ENCODE results near the gene LAMB4. TPM values are rescaled to one million over a fixed set of nuclear protein-coding genes. Genes with fewer than 3 reads are reported as not detected.

The LAMB4 gene
- total and polyA plus RNA-seq, 7 experiments from 2014 or later = 0.17 TPM; not detected in 6

GRCh38 chr7:108067844-108068243 lies 62.3 kb downstream of the LAMB4 start:
- DNase-seq = no peak
- Histone ChIP-seq H3K27ac (ENCODE audit: low read depth, low read length) (no peak overlapping the region), H3K27me3 (ENCODE audit: control insufficient read depth in 2 of 2, insufficient read depth in 2 of 2, low read length in 2 of 2) (no peaks in the 10 kb centered on the region), H3K36me3 (ENCODE audit: control insufficient read depth in 2 of 3, insufficient read depth in 3 of 3, low read length in 3 of 3) (no peaks in the 10 kb centered on the region), H3K9me3 (ENCODE audit: control insufficient read depth in 2 of 3, low read length in 3 of 3) (no peaks in the 10 kb centered on the region), H3K4me3 (ENCODE audit: low read length) (no peak overlapping the region), H3K4me1 (ENCODE audit: control insufficient read depth in 2 of 2, insufficient read depth in 2 of 2, low read length in 2 of 2) (no peaks in the 10 kb centered on the region)
- H3K4me3 Mint-ChIP-seq = no peak overlapping the region
- no peak overlapping the region for H3K27ac Mint-ChIP-seq
- no peaks in the 10 kb centered on the region for H3K4me1 Mint-ChIP-seq
- H3K36me3 Mint-ChIP-seq = no peaks in the 10 kb centered on the region
- intact Hi-C loops (cut with micrococcal nuclease) = no loop called here
- no peak for ATAC-seq
- CTCF ChIA-PET = no interaction called here
- POLR2A ChIA-PET = no interaction called here
- peaks cover 0 to 21% (median 0%) of the 10 kb centered on the region in 5 donors for H3K27me3 Mint-ChIP-seq
- no peaks in the 10 kb centered on the region for H3K9me3 Mint-ChIP-seq

DNA sequence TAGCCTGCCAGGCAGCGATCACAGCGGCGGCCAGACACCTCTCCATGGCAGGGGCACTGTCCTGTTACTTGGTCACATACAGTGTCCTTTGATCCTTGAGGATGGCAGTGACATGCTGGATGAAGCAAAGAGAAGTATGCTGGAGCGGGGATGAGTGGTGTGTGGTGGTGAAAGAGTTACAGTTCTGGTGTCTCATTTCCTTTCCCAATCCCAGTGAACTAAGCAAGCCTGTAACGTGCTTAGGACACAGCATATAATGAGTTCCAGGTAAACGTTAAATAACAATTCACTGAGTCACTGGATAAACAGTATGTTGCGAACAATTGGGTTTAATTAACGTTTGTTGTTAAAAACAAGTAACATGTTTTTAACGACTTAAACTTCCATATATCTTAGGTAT lies 63.7 kb downstream of the LAMB4 start:
- Mint-ChIP-seq H3K36me3 (no peaks in the 10 kb centered on the region), H3K27me3 (peaks cover 0 to 17% (median 0%) of the 10 kb centered on the region in 5 donors), H3K4me1 (no peaks in the 10 kb centered on the region), H3K4me3 (no peak overlapping the region), H3K9me3 (no peaks in the 10 kb centered on the region), H3K27ac (no peak overlapping the region)
- Histone ChIP-seq H3K27ac (ENCODE audit: low read depth, low read length) (no peak overlapping the region), H3K36me3 (ENCODE audit: control insufficient read depth in 2 of 3, insufficient read depth in 3 of 3, low read length in 3 of 3) (no peaks in the 10 kb centered on the region), H3K4me1 (ENCODE audit: control insufficient read depth in 2 of 2, insufficient read depth in 2 of 2, low read length in 2 of 2) (no peaks in the 10 kb centered on the region), H3K4me3 (ENCODE audit: low read length) (no peak overlapping the region), H3K9me3 (ENCODE audit: control insufficient read depth in 2 of 3, low read length in 3 of 3) (no peaks in the 10 kb centered on the region), H3K27me3 (ENCODE audit: control insufficient read depth in 2 of 2, insufficient read depth in 2 of 2, low read length in 2 of 2) (no peaks in the 10 kb centered on the region)
- ChIA-PET POLR2A (no interaction called here), CTCF (interaction anchor here (0.6 kb wide), 1 partner anchor 10 kb away, joined by 4 read pairs; no protein-coding TSS in a partner anchor)
- ATAC-seq = no peak
- intact Hi-C loops (cut with micrococcal nuclease) = no loop called here
- DNase-seq = no peak

GRCh38 chr7:108063520-108063933 lies 66.6 kb downstream of the LAMB4 start:
- no peak overlapping the region for H3K4me3 ChIP-seq (ENCODE audit: low read length)
- no peak for ATAC-seq
- no peaks in the 10 kb centered on the region for H3K9me3 ChIP-seq (ENCODE audit: control insufficient read depth in 2 of 3, low read length in 3 of 3)
- no peak for DNase-seq
- POLR2A ChIA-PET = no interaction called here
- peaks cover 0 to 9% (median 0%) of the 10 kb centered on the region in 5 donors for H3K27me3 Mint-ChIP-seq
- H3K27ac Mint-ChIP-seq = no peak overlapping the region
- no peaks in the 10 kb centered on the region for H3K36me3 ChIP-seq (ENCODE audit: control insufficient read depth in 2 of 3, insufficient read depth in 3 of 3, low read length in 3 of 3)
- H3K4me1 Mint-ChIP-seq = no peaks in the 10 kb centered on the region
- H3K9me3 Mint-ChIP-seq = no peaks in the 10 kb centered on the region
- intact Hi-C loops (cut with micrococcal nuclease) = no loop called here
- no peaks in the 10 kb centered on the region for H3K27me3 ChIP-seq (ENCODE audit: control insufficient read depth in 2 of 2, insufficient read depth in 2 of 2, low read length in 2 of 2)
- CTCF ChIA-PET = no interaction called here
- no peak overlapping the region for H3K27ac ChIP-seq (ENCODE audit: low read depth, low read length)
- H3K4me3 Mint-ChIP-seq = no peak overlapping the region
- no peaks in the 10 kb centered on the region for H3K36me3 Mint-ChIP-seq
- no peaks in the 10 kb centered on the region for H3K4me1 ChIP-seq (ENCODE audit: control insufficient read depth in 2 of 2, insufficient read depth in 2 of 2, low read length in 2 of 2)

DNA sequence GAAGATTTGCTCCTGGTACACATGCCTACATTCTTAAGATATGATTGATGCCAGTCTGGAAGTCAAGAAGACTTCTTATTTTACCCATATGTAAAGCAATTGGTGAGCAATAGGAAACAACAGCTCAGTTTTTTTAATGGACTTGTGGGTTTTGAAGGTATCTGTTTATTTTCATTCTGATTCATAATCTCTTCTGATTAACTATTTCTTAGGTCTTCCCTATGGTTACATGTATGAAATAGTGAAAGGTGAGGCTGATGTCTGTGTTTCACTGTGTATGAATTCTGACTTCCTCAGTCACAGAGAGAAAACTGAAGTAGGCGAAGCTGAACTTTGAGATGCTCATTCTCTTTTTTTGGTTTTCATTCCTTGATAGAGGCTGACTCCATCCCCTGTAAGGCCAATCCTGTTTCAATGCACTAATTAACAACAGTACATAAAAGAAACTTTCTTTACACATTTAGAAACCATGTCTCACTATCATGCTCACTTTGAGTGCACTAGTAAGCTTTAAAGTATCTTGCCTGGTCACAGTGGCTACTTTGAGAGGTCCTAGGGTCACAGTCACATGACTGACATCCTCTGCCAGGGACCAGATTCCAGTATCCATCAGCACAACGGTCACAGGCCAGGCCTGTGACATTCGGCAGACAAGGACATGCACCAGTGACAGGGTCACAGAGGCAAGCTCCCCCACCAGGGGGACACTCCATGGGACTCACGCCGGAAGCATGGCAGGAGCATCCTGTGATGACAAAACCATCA lies 67.7 kb downstream of the LAMB4 start:
- DNase-seq (no peak), ATAC-seq (no peak)
- H3K36me3 Mint-ChIP-seq = no peaks in the 10 kb centered on the region
- H3K4me1 Mint-ChIP-seq = no peaks in the 10 kb centered on the region
- CTCF ChIA-PET = no interaction called here
- H3K9me3 Mint-ChIP-seq = no peaks in the 10 kb centered on the region
- POLR2A ChIA-PET = no interaction called here
- no peak overlapping the region for H3K27ac Mint-ChIP-seq
- Histone ChIP-seq H3K27me3 (ENCODE audit: control insufficient read depth in 2 of 2, insufficient read depth in 2 of 2, low read length in 2 of 2) (no peaks in the 10 kb centered on the region), H3K27ac (ENCODE audit: low read depth, low read length) (no peak overlapping the region), H3K9me3 (ENCODE audit: control insufficient read depth in 2 of 3, low read length in 3 of 3) (no peaks in the 10 kb centered on the region), H3K36me3 (ENCODE audit: control insufficient read depth in 2 of 3, insufficient read depth in 3 of 3, low read length in 3 of 3) (no peaks in the 10 kb centered on the region), H3K4me3 (ENCODE audit: low read length) (no peak overlapping the region), H3K4me1 (ENCODE audit: control insufficient read depth in 2 of 2, insufficient read depth in 2 of 2, low read length in 2 of 2) (no peaks in the 10 kb centered on the region)
- H3K4me3 Mint-ChIP-seq = no peak overlapping the region
- intact Hi-C loops (cut with micrococcal nuclease) = no loop called here
- H3K27me3 Mint-ChIP-seq = peaks cover 0 to 5% (median 0%) of the 10 kb centered on the region in 5 donors

- no peaks in the 10 kb centered on the region for H3K27me3 ChIP-seq (ENCODE audit: control insufficient read depth in 2 of 2, insufficient read depth in 2 of 2, low read length in 2 of 2)
- H3K36me3 ChIP-seq (ENCODE audit: control insufficient read depth in 2 of 3, insufficient read depth in 3 of 3, low read length in 3 of 3) = no peaks in the 10 kb centered on the region
- H3K4me3 ChIP-seq (ENCODE audit: low read length) = no peak overlapping the region
- H3K4me1 ChIP-seq (ENCODE audit: control insufficient read depth in 2 of 2, insufficient read depth in 2 of 2, low read length in 2 of 2) = no peaks in the 10 kb centered on the region
- H3K9me3 ChIP-seq (ENCODE audit: control insufficient read depth in 2 of 3, low read length in 3 of 3) = no peaks in the 10 kb centered on the region
- H3K36me3 Mint-ChIP-seq = no peaks in the 10 kb centered on the region
- CTCF ChIA-PET = no interaction called here
- H3K27ac Mint-ChIP-seq = no peak overlapping the region
- intact Hi-C loops (cut with micrococcal nuclease) = no loop called here
- no peak for ATAC-seq
- H3K4me1 Mint-ChIP-seq = no peaks in the 10 kb centered on the region
- POLR2A ChIA-PET = no interaction called here
- H3K27ac ChIP-seq (ENCODE audit: low read depth, low read length) = no peak overlapping the region
- no peaks in the 10 kb centered on the region for H3K9me3 Mint-ChIP-seq
- no peak overlapping the region for H3K4me3 Mint-ChIP-seq
- peaks cover 0 to 10% (median 2%) of the 10 kb centered on the region in 5 donors for H3K27me3 Mint-ChIP-seq
- DNase-seq = no peak
Measured at GRCh38 chr7:108059526-108059925, 70.6 kb downstream of the LAMB4 start.

DNA sequence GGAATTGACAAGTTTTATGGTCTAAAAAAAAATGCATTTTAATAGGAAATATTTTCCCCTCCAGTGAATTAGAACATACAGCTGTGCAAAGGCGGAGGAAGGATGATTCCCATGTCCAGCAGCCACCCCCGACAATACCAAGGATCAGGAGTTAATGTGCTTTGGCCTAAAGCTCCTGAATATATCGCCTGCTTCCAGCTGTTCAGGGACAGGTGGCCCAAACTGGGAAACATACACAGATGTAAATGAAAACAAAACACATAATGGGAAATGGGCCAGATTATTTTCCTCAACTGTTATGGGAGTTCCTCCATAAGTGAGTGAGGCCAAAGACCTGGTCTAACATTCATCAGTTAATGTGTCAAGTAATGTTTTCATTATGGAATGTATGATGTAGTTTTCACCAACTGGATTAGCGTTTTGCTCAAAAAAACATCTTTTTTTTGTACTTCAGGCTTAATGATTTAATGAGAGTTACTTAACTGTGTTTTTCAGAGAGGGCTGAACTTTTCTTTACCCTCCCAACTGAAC lies 72.1 kb downstream of the LAMB4 start:
- Mint-ChIP-seq H3K27ac (no peak overlapping the region), H3K4me1 (no peaks in the 10 kb centered on the region), H3K4me3 (no peak overlapping the region), H3K27me3 (peaks cover 0 to 10% (median 6%) of the 10 kb centered on the region in 5 donors), H3K9me3 (no peaks in the 10 kb centered on the region), H3K36me3 (no peaks in the 10 kb centered on the region)
- Histone ChIP-seq H3K9me3 (ENCODE audit: control insufficient read depth in 2 of 3, low read length in 3 of 3) (no peaks in the 10 kb centered on the region), H3K27ac (ENCODE audit: low read depth, low read length) (no peak overlapping the region), H3K4me3 (ENCODE audit: low read length) (no peak overlapping the region), H3K4me1 (ENCODE audit: control insufficient read depth in 2 of 2, insufficient read depth in 2 of 2, low read length in 2 of 2) (no peaks in the 10 kb centered on the region), H3K36me3 (ENCODE audit: control insufficient read depth in 2 of 3, insufficient read depth in 3 of 3, low read length in 3 of 3) (no peaks in the 10 kb centered on the region), H3K27me3 (ENCODE audit: control insufficient read depth in 2 of 2, insufficient read depth in 2 of 2, low read length in 2 of 2) (no peaks in the 10 kb centered on the region)
- POLR2A ChIA-PET = no interaction called here
- CTCF ChIA-PET = no interaction called here
- DNase-seq = no peak
- no peak for ATAC-seq
- intact Hi-C loops (cut with micrococcal nuclease) = no loop called here

GRCh38 chr7:108055611-108056021 lies 74.5 kb downstream of the LAMB4 start:
- H3K27me3 ChIP-seq (ENCODE audit: control insufficient read depth in 2 of 2, insufficient read depth in 2 of 2, low read length in 2 of 2) = no peaks in the 10 kb centered on the region
- ATAC-seq (no peak), DNase-seq (no peak)
- no peak overlapping the region for H3K4me3 Mint-ChIP-seq
- H3K4me3 ChIP-seq (ENCODE audit: low read length) = no peak overlapping the region
- H3K4me1 ChIP-seq (ENCODE audit: control insufficient read depth in 2 of 2, insufficient read depth in 2 of 2, low read length in 2 of 2) = no peaks in the 10 kb centered on the region
- H3K27ac ChIP-seq (ENCODE audit: low read depth, low read length) = no peak overlapping the region
- no peaks in the 10 kb centered on the region for H3K9me3 Mint-ChIP-seq
- H3K27me3 Mint-ChIP-seq = peaks cover 0 to 10% (median 6%) of the 10 kb centered on the region in 5 donors
- CTCF ChIA-PET = no interaction called here
- no peaks in the 10 kb centered on the region for H3K9me3 ChIP-seq (ENCODE audit: control insufficient read depth in 2 of 3, low read length in 3 of 3)
- H3K27ac Mint-ChIP-seq = no peak overlapping the region
- H3K4me1 Mint-ChIP-seq = peaks cover 0 to 6% (median 0%) of the 10 kb centered on the region in 7 donors
- POLR2A ChIA-PET = no interaction called here
- intact Hi-C loops (cut with micrococcal nuclease) = no loop called here
- no peaks in the 10 kb centered on the region for H3K36me3 ChIP-seq (ENCODE audit: control insufficient read depth in 2 of 3, insufficient read depth in 3 of 3, low read length in 3 of 3)
- no peaks in the 10 kb centered on the region for H3K36me3 Mint-ChIP-seq
